Activated T-helper 1 cell treated with Interleukin-2 at 50 U/mL for 16 hours (primary cell): ENCODE data around the gene GALNT16.

Experiments used
- DNase-seq: peaks from one replicate; pipeline ENCODE4 v3.0.0-alpha.2; 2020; ENCODE audit warnings: low read depth

GALNT16 gene

DNA sequence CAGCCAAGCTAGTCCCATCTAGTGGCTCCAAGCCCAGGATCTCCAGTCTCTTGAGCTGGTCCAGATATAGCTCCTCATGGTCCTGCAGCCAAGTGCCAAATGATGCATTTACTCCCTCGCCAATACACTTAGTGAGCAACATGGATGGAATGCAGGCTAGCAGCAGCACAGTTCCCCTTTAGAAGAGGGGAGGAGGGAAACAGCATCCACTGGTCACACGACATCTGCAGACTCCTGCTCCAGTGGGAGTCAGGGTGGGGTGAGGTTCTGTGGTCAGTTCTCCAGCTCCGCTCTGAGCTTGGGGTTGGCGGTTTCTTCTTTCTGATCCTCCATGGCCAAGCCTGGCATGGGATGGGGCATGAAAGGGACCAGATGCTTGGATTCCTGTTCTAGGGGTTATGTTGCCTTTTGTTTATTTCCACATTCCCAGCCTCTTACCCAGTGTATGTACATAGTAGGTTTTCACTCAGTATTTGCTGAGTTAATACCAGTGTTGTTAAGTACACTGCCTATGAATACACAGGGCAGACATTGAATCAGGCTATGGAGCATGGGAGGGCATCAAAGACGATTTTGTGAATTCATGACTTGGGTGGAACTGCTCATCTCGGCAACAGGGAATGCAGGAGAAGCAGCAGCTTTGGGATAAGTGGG lies 57.3 kb downstream of the GALNT16 start:
- no peak for DNase-seq

DNA sequence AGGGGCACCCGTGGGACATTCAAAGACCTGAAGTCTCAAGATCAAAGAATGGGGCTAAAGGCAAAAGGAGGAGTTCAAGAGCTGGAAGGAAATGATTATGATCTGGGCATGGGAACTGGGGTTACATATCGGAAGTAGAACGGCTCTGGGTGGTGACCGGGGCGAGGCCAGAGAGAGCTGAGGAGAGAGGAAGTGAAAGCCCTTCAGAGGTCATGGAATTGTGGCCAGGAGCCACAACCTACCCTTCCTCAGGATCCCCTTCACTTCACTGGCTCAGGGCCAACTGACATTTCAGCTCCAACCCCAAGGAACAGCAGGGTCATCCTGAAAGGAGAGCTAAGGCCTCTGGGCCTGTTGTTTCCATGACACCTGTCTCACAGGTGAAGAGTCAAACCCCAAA lies 57.8 kb downstream of the GALNT16 start:
- DNase-seq = no peak

DNA sequence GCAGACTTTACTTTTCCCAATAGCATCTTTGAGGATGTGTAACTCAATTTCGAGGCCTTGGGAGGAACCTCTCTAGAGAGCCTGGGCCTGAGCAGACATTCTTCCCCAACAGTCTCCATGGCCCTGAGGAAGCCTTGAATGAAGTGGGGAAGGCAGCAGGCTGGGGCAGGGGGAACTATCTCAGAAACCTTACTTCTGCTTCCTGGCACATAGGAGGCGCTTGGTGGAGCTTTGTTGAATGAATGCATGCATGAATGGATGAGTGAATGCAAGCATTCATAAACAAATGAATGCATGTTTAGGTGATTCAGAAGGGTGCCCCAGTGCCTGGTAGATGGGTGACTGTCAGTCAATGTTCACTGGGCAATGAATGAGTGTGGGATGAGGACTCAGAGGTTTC lies 58.3 kb downstream of the GALNT16 start:
- no peak for DNase-seq

DNA sequence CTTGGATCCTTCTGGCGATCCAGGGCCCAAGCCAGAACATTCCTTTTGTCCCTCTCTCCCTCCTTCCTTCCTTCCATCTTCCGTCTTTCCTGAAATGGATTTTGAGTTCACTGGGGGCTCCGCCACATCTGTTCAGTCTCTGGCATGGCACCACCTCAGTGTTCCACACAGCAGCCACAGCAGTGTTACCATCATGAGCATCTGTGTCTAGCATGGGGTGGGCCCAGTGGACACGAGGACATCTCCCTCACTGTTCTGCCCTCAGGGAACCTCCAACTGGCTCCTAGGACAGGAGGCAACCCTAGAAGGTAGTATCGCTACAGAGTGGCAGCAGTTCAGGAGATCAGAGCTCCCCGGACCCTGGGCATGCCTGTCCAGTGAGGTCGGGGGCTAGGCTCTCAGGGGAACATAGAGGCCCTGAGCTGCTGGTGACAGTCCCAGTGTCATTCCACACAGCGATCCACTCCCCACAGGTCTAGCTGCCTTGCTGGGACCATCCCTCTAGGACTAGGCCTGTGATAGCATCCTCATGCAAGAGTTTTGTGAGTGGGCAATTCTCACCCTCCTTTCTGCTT lies 59.0 kb downstream of the GALNT16 start:
- DNase-seq = no peak

DNA sequence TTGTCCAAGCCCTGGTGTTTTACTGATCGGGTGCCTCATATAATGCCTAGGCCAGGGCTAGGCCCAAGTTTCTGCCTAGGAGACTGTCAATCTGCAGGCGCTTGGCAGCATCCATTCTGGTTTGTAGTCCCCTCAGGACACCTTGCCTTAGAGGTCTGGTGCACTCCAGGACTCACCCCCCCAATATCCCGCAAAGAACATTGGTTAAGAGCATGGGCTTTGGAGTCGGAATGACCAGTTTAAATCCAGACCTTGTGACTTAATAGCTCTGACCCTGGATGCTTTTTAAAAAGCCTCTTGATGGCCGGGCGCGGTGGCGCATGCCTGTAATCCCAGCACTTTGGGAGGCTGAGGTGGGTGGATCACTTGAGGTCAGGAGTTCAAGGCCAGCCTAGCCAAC lies 60.0 kb downstream of the GALNT16 start:
- DNase-seq = no peak

DNA sequence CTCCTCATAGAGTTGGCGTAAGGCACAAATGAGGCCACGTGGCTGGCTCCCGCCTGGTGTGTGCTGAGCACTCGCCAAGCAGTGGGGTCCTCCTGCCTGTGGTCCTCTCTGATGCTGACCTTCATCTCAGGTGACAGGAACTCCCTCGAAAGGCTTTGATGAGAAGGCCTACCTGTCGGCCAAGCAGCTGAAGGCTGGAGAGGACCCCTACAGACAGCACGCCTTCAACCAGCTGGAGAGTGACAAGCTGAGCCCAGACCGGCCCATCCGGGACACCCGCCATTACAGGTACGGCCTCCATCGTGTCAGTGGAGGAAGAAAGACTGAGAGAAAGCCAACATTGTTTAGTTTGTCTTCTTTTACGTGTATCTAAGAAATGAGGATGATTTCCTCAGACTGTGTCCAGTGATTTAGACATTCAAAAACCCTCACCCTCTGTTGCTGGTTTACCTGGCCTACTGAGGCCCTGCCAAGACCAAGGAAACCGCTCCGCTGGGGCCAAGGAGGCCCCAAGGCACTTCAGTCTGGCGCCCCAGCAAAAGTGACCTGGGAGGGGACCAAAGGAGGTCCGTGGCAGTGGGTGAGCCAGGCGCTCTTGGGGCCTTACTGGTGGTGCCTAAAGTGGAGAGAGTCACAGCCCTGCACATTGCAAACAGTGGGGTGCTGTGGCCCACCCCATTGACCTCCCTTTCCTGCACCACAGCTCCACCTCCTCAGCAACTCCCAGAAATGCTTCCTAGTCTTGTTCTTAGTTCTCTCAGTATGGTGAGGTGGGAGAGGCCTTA lies 60.8 kb downstream of the GALNT16 start:
- no peak for DNase-seq

DNA sequence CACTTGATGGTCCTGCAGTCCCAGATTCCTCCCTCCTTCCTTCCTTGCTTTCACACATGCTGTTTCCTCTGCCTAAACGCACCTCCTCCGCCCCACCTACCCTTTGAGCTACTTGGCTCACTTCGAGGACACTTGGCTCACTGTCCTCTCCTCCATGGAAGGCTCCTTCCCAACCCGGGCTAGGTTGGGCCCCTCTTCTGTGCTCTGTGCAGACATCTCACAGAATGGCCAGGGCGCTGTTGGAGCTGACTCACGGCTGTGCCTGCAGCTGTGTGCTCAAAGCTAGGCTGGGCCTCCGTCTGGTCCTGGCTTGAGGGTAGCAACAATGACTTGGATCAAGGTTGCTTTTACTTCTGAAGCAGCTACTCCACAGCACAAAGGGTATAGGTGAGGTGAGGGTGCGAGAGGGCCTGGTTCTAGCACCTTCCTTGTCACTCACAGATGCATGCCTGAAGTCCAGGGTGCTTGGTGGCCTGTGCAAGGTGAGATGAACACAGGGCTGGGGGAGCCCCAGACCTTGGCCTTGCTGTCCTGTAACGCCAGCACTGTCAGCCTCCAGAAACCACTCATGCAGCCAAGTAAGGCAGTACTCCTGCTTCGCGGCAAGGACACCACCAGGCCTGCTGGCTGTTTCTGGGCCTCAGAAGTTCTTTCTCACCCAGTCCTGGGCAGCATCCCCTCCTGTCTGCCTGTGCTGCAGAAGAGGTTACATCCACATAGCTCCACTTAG lies 61.8 kb downstream of the GALNT16 start:
- no peak for DNase-seq

DNA sequence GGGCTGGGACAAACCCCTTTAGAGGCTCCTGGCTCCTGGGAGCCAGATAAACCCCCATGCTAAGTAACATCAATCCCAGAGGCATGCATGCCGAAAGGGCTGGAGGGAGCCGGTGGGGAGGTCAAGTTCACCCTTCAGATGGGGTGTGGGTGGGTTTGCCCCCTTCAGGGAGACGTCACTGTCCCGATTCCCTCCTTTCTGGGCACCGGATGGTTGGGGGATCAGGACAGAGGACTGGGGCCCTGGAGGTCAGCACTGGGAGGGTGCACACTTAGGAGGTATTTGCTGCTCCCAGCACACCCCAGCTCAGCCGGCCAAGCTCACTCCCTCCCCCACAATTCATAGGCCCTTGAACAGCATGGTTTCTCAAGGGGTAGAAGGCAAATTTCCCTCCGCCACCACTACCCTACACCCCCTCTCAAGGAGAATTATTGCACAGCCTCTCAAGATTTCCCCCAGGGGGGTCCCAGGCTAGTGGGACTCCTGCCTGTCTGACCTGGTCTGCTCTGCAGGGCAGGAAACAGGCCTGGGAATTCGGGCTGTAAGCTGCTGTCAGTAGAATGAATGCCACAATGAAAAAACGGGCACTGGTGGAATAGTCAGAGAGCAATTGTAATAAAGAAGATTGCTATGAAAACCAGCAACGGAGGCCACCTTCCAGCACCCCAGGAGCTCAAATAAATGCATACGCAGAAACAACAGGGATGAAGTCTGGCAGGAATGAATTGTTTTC lies 63.5 kb downstream of the GALNT16 start:
- DNase-seq = no peak

DNA sequence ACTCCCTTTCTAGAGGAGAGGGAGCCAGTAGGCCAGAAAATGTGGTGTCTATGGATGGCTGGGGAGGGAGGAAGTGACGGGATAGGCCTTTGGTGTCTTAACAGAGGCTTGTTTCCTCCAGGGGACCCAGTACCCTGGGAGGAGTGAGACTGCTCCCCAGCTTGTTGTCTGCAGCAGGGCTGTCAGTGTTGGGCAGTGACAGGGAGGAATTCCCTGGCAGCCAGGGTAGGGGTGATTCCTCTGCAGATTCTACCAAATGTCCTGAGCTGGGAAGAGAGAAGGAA lies 64.0 kb downstream of the GALNT16 start:
- no peak for DNase-seq

DNA sequence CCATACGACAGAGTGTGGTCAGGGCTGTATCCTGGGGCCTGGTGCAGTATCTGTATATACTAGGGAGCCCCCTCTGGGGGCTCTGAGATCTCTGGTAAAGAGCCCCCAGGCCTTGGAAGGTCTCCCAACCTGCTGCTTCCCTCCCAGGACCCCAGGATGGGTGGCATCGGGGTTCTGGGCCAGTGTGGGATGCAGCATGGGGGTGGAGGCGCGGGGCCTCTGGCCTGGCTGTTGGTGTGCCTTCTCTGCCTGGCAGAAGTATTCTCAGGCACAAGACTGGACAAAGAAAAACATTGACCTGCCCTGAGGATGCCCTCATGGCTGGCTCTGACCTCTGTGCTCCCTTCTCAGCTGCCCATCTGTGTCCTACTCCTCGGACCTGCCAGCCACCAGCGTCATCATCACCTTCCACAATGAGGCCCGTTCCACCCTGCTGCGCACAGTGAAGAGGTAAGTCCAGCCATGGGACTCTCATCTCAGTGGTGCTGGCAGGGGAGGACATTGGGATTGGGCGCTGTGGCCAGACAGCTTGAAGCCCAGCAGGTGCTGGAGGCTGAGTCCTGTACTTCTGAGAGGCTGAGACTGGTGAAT lies 64.5 kb downstream of the GALNT16 start:
- DNase-seq = no peak

DNA sequence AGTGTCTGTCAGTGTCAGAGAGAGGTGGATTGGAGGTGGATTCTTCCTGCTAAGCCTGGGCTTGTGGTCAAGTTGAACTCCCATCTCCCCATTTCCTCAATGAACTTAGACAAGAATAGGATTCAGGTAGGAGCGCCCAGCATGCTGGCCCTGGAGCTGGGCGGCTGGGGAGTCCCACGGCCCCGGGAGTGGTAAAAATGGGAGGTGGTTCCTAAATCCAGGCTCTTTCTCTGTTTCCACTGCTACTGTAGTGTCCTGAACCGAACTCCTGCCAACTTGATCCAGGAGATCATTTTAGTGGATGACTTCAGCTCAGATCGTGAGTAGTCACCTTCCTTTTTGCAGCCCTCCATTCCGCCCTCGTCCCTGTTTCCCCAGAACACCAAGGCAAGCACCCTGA lies 65.1 kb downstream of the GALNT16 start:
- no peak for DNase-seq

DNA sequence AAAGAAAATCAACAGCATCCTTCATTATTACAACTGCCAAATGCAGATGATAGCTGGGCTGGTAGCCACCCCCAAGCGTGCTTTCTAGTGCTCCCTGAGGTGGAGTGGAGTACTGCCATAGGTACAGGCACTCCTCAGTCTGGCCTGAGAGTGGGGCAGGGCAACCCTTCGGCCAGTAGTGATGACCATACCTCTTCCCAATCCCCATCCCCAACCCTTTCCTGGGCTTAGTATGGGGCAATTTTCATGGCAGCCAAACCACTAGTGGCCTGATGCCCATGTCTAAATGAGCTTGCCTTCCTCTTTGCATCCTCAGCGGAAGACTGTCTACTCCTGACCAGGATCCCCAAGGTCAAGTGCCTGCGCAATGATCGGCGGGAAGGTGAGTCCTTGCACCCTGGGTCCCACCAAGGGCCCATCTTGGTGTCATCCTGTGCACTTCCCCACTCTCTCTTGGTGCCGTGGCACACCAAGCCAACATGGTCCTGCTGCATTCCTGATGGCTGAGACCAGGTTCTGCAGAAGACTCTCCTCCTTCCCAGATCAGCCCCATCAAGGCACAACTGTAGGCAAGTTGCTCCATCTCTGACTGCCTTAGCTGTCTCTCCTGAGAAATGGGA lies 65.8 kb downstream of the GALNT16 start:
- DNase-seq = no peak

DNA sequence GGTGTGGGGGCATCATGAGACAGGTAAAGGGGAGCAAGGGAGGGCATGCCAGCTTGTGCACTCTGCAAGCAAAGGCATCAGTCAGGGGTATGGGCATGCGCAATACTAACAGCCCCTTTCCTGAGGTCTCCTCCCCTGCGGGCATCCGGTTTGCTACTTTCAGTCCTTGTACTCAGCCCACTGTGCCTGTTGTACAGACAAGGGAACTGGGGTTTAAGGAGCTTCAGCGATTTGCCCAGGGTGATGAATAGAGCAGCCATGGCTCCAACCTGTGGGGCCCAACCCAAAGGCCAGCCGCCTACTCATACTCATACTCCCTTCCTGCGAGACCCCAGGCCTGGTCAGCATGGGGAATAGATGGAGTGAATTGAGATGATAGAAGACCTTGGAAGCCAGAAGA lies 66.7 kb downstream of the GALNT16 start:
- no peak for DNase-seq

DNA sequence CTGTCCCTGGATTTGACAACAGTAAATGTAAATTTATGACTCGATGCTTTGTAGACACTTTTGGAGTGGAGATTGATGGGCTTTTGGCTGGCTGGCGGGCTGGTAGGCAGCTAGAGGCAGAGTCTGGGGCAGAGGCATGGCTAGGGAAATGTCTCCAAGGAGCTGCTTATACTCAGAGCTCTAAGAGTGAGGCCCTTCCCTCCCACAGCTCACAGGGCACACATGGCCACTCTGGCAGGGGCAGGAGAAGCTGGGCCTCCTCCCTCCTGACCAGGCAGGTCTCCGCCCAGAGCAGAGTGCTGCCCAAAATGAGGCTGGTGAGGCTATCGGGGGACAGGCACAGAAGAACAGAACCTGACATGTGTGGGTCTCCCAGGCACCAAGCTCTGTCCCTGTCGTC lies 67.5 kb downstream of the GALNT16 start:
- DNase-seq = no peak

DNA sequence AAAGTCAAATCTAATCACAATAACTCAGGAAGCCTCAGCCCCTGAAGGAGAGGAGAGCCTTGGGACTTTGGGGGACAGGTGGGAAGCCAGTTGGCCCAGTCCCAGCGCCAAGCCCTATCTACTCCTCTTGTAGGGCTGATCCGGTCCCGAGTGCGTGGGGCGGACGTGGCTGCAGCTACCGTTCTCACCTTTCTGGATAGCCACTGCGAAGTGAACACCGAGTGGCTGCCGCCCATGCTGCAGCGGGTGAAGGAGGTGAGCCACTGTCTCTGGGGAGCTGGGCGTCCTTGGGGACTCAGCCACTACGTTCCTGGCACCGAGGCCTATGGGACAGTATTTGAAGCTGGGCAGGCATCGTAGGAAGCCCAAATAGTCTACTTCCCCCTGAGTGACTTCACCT lies 68.4 kb downstream of the GALNT16 start:
- no peak for DNase-seq

DNA sequence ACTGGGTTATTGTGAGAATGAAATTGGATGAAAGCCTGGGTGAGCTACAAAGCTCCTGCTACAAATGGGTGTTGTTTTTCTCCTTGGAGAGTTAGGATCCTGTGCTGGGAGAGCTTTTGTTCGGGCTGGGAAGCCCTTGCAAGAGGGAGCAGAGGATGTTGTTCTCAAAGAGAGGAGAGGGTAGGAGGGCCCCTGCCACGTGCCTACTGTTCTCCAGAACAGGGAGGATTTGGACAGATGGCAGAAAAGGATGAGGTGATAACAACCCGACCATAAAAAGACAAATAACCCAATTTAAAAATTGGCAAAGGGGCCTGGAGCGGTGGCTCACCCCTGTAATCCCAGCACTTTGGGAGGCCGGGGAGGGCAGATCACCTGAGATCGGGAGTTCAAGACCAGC lies 68.8 kb downstream of the GALNT16 start:
- DNase-seq = no peak

DNA sequence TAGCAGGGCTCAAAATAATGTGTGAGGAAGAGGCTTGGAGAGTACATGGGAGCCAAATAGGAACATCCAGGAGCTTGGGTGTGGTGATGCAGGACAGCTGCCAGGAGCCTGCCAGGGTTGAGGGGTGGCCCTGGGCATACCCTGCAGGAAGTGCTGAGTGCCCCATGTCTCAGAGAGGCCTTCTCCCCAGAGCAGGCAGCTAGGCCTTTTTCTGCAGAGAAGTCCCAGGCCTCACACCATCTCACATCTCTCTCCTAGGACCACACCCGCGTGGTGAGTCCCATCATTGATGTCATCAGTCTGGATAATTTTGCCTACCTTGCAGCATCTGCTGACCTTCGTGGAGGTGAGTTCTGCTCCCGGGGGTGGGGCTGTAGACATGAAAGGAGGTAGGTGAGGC lies 71.2 kb downstream of the GALNT16 start:
- no peak for DNase-seq

DNA sequence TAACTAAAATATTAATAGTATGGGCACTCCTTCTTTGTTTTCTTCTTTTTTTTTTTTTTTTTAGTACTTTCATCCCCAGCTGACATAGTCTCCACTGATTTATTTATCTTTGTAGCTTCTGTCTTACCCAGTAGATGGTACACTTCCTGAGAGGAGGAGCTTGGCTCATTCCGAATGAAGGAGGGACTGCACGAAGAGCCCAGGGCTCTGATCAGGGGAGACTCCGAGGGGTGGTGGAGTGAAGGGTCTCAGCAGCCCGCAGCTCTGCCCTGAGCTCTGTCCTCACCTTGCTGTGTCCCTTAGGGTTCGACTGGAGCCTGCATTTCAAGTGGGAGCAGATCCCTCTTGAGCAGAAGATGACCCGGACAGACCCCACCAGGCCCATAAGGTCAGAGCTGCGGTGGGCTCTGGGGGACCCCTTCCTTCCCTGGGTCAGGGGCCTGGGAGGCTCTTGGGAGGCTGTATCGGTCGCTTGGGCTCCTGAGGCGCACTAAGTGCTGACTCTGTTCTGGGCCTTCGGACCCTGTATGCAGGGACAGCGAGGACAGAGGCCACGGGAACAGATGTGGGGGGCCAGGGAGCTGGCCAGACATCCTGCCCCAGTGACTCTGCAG lies 72.9 kb downstream of the GALNT16 start:
- DNase-seq = no peak

DNA sequence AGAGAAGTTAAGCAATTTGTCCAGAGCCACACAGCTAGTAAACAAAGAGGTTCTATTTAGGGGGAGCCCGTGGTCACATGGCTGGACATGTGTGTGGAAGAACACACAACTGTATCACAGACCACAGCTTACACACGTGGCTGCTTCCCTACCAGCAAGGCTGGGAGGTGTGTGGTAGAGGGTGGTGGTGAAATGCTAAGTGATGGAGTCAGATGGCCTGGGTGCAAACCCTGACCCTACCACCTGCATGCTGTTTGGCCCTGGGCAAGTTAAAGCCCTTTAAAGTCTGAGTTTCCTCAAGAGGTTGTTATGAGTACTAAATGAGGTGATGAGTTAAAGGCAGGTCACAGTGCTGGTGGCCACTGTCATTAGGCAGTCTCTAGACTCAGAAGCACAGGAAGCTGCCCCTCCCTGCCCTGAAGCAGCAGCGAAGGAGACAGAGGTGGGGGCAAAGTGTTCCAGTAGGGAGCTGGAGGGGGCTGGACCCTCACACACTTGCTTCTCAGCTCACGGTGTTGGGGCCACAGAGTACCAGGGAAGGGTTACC lies 73.9 kb downstream of the GALNT16 start:
- DNase-seq = no peak

DNA sequence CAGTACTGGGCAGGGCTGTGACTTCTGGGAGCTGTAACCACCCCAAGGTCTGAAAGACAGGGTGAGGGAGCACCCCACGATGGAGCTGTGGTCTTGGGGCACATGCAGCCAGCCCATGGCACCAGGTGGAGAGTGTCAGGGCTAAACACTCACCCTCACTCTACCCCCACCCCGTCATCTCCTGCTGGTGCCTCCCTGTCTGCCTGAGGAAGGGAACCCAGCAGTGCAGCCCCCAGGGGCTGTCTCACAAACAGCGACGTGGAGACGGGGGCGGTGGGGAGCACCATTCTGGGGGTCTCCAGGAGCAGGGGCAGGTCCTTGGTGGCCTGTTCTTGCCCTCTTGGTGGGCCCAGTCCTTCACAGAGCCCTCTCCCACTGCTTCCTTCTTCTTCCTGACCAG lies 74.6 kb downstream of the GALNT16 start:
- DNase-seq = no peak

DNA sequence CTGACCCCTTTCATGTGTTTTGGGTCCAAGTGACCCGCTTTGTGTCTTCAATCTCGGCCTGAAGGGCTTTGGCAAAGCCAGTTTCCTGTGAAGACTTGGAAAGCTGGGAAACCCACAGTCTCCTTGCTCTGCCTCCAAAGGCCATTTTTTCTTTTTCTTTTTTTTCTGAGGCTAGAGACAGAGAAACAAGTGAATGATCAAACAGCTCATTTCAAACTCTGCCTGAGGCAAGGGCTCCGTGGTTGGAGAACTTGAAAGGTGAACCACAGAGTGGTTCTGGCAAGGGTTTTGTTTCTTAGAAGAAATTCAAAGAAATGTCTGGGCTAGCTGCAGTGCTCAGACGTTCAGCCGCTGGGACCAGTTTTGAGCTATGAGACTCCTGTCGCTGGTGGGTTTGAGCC lies 75.4 kb downstream of the GALNT16 start:
- DNase-seq = no peak
